SK-N-SH (cell line): ENCODE results near the gene DHDDS. TPM values are rescaled to one million over a fixed set of nuclear protein-coding genes. Genes with fewer than 3 reads are reported as not detected.
"Not testable (repeated sequence)": the region's sequence is repeated elsewhere in the genome, so short reads cannot be mapped to it uniquely, and the experiment has no call there.

Experiments
- CTCF ChIA-PET: fragments of 300-600, 350-600 bp; formaldehyde crosslinking; extraction: SDS; loops from one replicate; lab custom pipeline; 2021; lab: Yijun Ruan, JAX
- POLR2A ChIA-PET: fragments of 350-600 bp; sonication (Branson Sonifier 250); formaldehyde crosslinking; extraction: SDS; loops from one replicate; lab custom pipeline; 2020; ENCODE audit warnings: antibody characterized with exemption, inconsistent platforms; lab: Yijun Ruan, JAX
- DNase-seq: peaks from one replicate; pipeline ENCODE4 v3.0.0; 2012
- H2AFZ ChIP-seq: fragments of 200-600 bp; sonication (generic); 2 replicates; pipeline ENCODE4 v1.8.1; 2016; ENCODE audit warnings: antibody characterized with exemption, mild to moderate bottlenecking, low read depth
- H3F3A ChIP-seq: fragments of 200-600 bp; sonication (generic); replicated peaks from 2 replicates; pipeline ENCODE3; 2016; ENCODE audit warnings: antibody characterized with exemption, mild to moderate bottlenecking; ENCODE audit not compliant: insufficient read depth
- H3K27ac ChIP-seq, 2 experiments: fragments of 200-500 bp in 1 of 2; fragments of 200-600 bp in 1 of 2; sonication (Bioruptor generic) in 1 of 2; sonication (generic), shearing (Covaris generic) in 1 of 2; 2 replicates each; pipeline versions ENCODE4 v1.5.1 to v1.6.1; 2014 to 2016; ENCODE audit warnings: low read depth in 2 of 2, inconsistent platforms in 1 of 2, low read length in 1 of 2, mild to moderate bottlenecking in 1 of 2, mixed read lengths in 1 of 2
- H3K27me3 ChIP-seq: fragments of 200-600 bp; sonication (generic), shearing (Covaris generic); 2 replicates; pipeline ENCODE4 v1.6.1; 2016; ENCODE audit warnings: mixed run types; ENCODE audit not compliant: insufficient read depth
- H3K36me3 ChIP-seq, 2 experiments: fragments of 200-500 bp in 1 of 2; fragments of 200-600 bp in 1 of 2; sonication (Bioruptor generic) in 1 of 2; sonication (generic) in 1 of 2; replicated peaks in 1 of 2; 2 replicates each; pipeline versions ENCODE3 to v1.5.1; 2014 to 2016; ENCODE audit warnings: low read length in 1 of 2, mild to moderate bottlenecking in 1 of 2; ENCODE audit not compliant: insufficient read depth in 2 of 2, control insufficient read depth in 1 of 2
- H3K4me1 ChIP-seq, 2 experiments: fragments of 200-500 bp in 1 of 2; fragments of 200-600 bp in 1 of 2; sonication (Bioruptor generic) in 1 of 2; sonication (generic), shearing (Covaris generic) in 1 of 2; 2 replicates each; pipeline versions ENCODE4 v1.5.1 to v1.6.1; 2014 to 2016; ENCODE audit warnings: low read depth in 1 of 2, low read length in 1 of 2, mixed run types in 1 of 2; ENCODE audit not compliant: insufficient read depth in 2 of 2, control insufficient read depth in 1 of 2
- H3K4me2 ChIP-seq: fragments of 200-600 bp; sonication (generic), shearing (Covaris generic); 2 replicates; pipeline ENCODE4 v1.6.1; 2017; ENCODE audit warnings: mixed run types
- H3K4me3 ChIP-seq, 2 experiments: fragments of 200-500 bp in 1 of 2; fragments of 200-600 bp in 1 of 2; sonication (Bioruptor generic) in 1 of 2; sonication (generic), shearing (Covaris generic) in 1 of 2; 2 replicates each; pipeline versions ENCODE4 v1.5.1 to v1.8.1; 2014 to 2016; ENCODE audit warnings: low read depth in 2 of 2, inconsistent platforms in 1 of 2, low read length in 1 of 2, mild to moderate bottlenecking in 1 of 2, mixed read lengths in 1 of 2, moderate library complexity in 1 of 2
- H3K79me2 ChIP-seq: fragments of 200-600 bp; sonication (generic); 2 replicates; pipeline ENCODE4 v1.8.1; 2017; ENCODE audit warnings: mild to moderate bottlenecking; ENCODE audit not compliant: insufficient read depth
- H3K9ac ChIP-seq: fragments of 200-600 bp; sonication (generic); 2 replicates; pipeline ENCODE4 v1.6.1; 2017; ENCODE audit warnings: mixed run types
- H3K9me2 ChIP-seq: fragments of 200-600 bp; sonication (generic); 2 replicates; pipeline ENCODE4 v1.6.1; 2017; ENCODE audit warnings: mixed run types
- H3K9me3 ChIP-seq: fragments of 200-600 bp; sonication (generic); 2 replicates; pipeline ENCODE4 v1.6.1; 2017; ENCODE audit warnings: mixed run types, mild to moderate bottlenecking, moderate library complexity
- H4K20me1 ChIP-seq: fragments of 200-600 bp; sonication (generic); 2 replicates; pipeline ENCODE4 v1.6.1; 2017; ENCODE audit warnings: mild to moderate bottlenecking, mixed run types; ENCODE audit not compliant: insufficient read depth
- EZH2phosphoT487 ChIP-seq: fragments of 200-600 bp; sonication (generic); IDR thresholded peaks from 2 replicates; pipeline ENCODE4 v1.6.1; 2017; ENCODE audit warnings: low read depth, mixed run types, mild to moderate bottlenecking, antibody characterized with exemption, moderate library complexity, borderline replicate concordance
- FOXJ3 ChIP-seq: sonication (generic); formaldehyde crosslinking; IDR thresholded peaks from 2 replicates; pipeline ENCODE4 v1.5.1; 2020; ENCODE audit warnings: mild to moderate bottlenecking, missing genetic modification reagents
- MAX ChIP-seq: IDR thresholded peaks from 2 replicates; pipeline ENCODE4 v1.4.0; 2012; ENCODE audit warnings: low read depth
- NFIC ChIP-seq: IDR thresholded peaks from 2 replicates; pipeline ENCODE4 v1.4.0; 2012; ENCODE audit warnings: borderline replicate concordance
- SIN3A ChIP-seq: IDR thresholded peaks from 2 replicates; pipeline ENCODE4 v1.6.1; 2012; ENCODE audit warnings: low read depth, mild to moderate bottlenecking, low read length, moderate library complexity, borderline replicate concordance
- TCF12 ChIP-seq: IDR thresholded peaks from 2 replicates; pipeline ENCODE4 v1.4.0; 2012
- WGBS: methylation state at CpG from one replicate; pipeline ENCODE4 v1.1.6; 2017; ENCODE audit warnings: low lambda C conversion rate; 5-methylcytosine and 5-hydroxymethylcytosine counted together
- polyA plus RNA-seq, 3 experiments: library from polyadenylated mRNA; depleted of rRNA; stranded (reverse); fragments of >200 nt; gene quantifications; 2 replicates each; pipeline ENCODE4 v1.2.3, GENCODE V29; 2012
- TF ChIP-seq, protein P1 (sequence below): fragments of 200-600 bp; sonication (generic); IDR thresholded peaks from 2 replicates; pipeline ENCODE4 v1.6.1; 2017; ENCODE audit warnings: antibody characterized with exemption, mild to moderate bottlenecking, moderate library complexity

DHDDS gene
- polyA plus RNA-seq, 1 of the 3 experiments (the other 2 are of a cell fraction), result 25.0 TPM

GRCh38 chr1:26500488-26501175, 68.5 kb downstream of the DHDDS start (continued):
- TF ChIP-seq MAX (peak; percentile 95), NFIC (peak; percentile 41; the same call in 1 of the 2 replicates), SIN3A (no peak), FOXJ3 (CRISPR knock-in tag) (0 out of 2 replicates have a peak, but pooled peaks have one; percentile 33), EZH2phosphoT487 (no peak), TCF12 (no peak)
- TF ChIP-seq, protein P1, sequence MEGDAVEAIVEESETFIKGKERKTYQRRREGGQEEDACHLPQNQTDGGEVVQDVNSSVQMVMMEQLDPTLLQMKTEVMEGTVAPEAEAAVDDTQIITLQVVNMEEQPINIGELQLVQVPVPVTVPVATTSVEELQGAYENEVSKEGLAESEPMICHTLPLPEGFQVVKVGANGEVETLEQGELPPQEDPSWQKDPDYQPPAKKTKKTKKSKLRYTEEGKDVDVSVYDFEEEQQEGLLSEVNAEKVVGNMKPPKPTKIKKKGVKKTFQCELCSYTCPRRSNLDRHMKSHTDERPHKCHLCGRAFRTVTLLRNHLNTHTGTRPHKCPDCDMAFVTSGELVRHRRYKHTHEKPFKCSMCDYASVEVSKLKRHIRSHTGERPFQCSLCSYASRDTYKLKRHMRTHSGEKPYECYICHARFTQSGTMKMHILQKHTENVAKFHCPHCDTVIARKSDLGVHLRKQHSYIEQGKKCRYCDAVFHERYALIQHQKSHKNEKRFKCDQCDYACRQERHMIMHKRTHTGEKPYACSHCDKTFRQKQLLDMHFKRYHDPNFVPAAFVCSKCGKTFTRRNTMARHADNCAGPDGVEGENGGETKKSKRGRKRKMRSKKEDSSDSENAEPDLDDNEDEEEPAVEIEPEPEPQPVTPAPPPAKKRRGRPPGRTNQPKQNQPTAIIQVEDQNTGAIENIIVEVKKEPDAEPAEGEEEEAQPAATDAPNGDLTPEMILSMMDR, result no peak; the same call in 1 of the 2 replicates
- TF ChIP-seq, all 33 proteins: peak for 12

DNA sequence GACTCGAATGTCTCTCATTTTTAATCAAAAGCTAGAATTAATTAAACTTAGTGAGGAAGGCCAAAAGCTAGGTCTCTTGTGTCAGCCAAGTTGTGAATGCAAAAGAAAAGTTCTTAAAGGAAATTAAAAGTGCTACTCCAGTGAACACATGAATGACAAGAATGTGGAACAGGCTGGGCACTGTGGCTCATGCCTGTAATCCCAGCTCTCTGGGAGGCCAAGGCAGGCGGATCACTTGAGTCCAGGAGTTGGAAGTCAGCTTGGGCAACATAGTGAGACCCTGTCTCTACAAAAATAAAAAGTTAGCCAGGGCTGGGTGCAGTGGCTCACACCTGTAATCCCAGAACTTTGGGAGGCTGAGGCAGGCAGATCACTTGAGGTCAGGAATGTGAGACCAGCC, 78.6 kb downstream of the DHDDS start:
- H3K27me3 ChIP-seq, H3K9ac ChIP-seq, H3K27ac ChIP-seq, H3K79me2 ChIP-seq, DNase-seq, H4K20me1 ChIP-seq, CTCF ChIA-PET, H3K9me3 ChIP-seq, H3K4me1 ChIP-seq, H3K9me2 ChIP-seq, H3K36me3 ChIP-seq, H3F3A ChIP-seq, H3K4me2 ChIP-seq, H3K4me3 ChIP-seq, H2AFZ ChIP-seq: not testable (repeated sequence)
- 69% methylated on average over 2 of the region's 2 CpGs for WGBS
- POLR2A ChIA-PET, result interaction anchor here (0.9 kb wide), 1 partner anchor 26 kb away, joined by 4 read pairs; no protein-coding TSS in a partner anchor

DNA sequence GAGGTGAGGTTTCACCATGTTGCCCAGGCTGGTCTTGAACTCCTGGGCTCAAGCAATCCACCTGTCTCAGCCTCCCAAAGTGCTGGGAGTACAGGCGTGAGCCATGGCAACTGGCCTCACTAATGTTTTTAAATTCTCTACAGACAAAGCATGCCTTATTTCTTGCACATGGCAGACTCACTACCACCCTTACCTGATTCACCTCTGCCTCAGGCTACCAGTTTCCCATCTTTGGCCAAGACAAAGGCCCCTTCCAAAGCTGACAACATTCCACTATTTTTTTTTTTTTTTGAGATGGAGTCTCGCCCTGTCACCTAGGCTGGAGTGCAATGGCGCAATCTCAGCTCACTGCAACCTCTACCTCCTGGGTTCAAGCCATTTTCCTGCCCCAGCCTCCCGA, 83.7 kb downstream of the DHDDS start:
- not testable (repeated sequence) for H2AFZ ChIP-seq, DNase-seq, H3K9me3 ChIP-seq, H3K4me3 ChIP-seq, H3K4me1 ChIP-seq, H3K9ac ChIP-seq, H3K27me3 ChIP-seq, H3K79me2 ChIP-seq, H3K36me3 ChIP-seq, H3K9me2 ChIP-seq, H4K20me1 ChIP-seq, H3K27ac ChIP-seq, H3K4me2 ChIP-seq, H3F3A ChIP-seq
- CTCF ChIA-PET, result interaction anchor here (0.7 to 3.1 kb wide), 4 partner anchors 9 to 23 kb away, joined by 3 to 11 read pairs (median 6); no protein-coding TSS in a partner anchor
- POLR2A ChIA-PET, result interaction anchor here (1.4 kb wide), 1 partner anchor 15 kb away, joined by 3 read pairs; no protein-coding TSS in a partner anchor
- WGBS, result 77% methylated on average over 4 of the region's 4 CpGs
